ENCODE data around the gene TAGLN2. TPM values are rescaled to one million over a fixed set of nuclear protein-coding genes. Genes with fewer than 3 reads are reported as not detected.
"Not testable (repeated sequence)": the region's sequence is repeated elsewhere in the genome, so short reads cannot be mapped to it uniquely, and the experiment has no call there.

Gene TAGLN2
- total and polyA plus RNA-seq, 9 of the 15 experiments (the other 6 are each of a cell fraction or from before 2014, with no cell fraction given), result 192 to 683 (median 455) TPM

GRCh38 chr1:159899634-159900033 is 25.7 kb downstream of the TAGLN2 start:
- H3K4me3 ChIP-seq, ATAC-seq: not testable (repeated sequence)
- WGBS (ENCODE audit: insufficient coverage, low coverage, missing lambda C conversion rate), result 80% methylated on average over 8 of the region's 15 CpGs

More at GRCh38 chr1:159899634-159900033, 25.7 kb downstream of the TAGLN2 start:
- H3K4me2 ChIP-seq (ENCODE audit: insufficient read depth, low read length), result peak overlapping the region; percentile 34; the same call in 1 of the 2 replicates
- POLR2A ChIA-PET, result interaction anchor here (1.4 kb wide), 1 partner anchor 10 kb away, joined by 4 read pairs; no protein-coding TSS in a partner anchor
- in situ Hi-C loops (cut with MboI); CTCF ChIA-PET (ENCODE audit: low intra/inter-chr PET ratio); DNase-seq (ENCODE audit: extremely low read depth in 1 of 4, low spot score in 3 of 4); FAIRE-seq; H3K9me1 ChIP-seq (ENCODE audit: control insufficient read depth, insufficient read depth, low read length); H3K9me3 ChIP-seq (replicated peaks; ENCODE audit: control insufficient read depth, insufficient read depth, low read depth, low read length); H3K27me3 ChIP-seq (ENCODE audit: control insufficient read depth in 2 of 2, insufficient read depth in 2 of 2, low read length in 2 of 2); BruUV-seq (replicated peaks); H3K36me3 ChIP-seq (ENCODE audit: control insufficient read depth, insufficient read depth, low read length); H4K20me1 ChIP-seq (replicated peaks; ENCODE audit: control insufficient read depth, insufficient read depth, low read length); H3K79me2 ChIP-seq (ENCODE audit: control insufficient read depth, insufficient read depth, low read length): not testable (repeated sequence)
- intact Hi-C loops (cut with micrococcal nuclease), result loop anchor here (1.0 kb wide), 1 partner anchor 25 kb away; no protein-coding TSS in a partner anchor
- H2AFZ ChIP-seq (ENCODE audit: low read depth, low read length), result peak overlapping the region; percentile 63; the same call in 1 of the 2 replicates
- peaks cover 18 to 30% of the 10 kb centered on the region in 2 experiments for H3K4me1 ChIP-seq (replicated peaks in 1 of 2; ENCODE audit: control insufficient read depth in 2 of 2, insufficient read depth in 2 of 2, low read length in 2 of 2)
- TF ChIP-seq ZFX (CRISPR knock-in tag; IDR thresholded peaks at IDR 0.05) (0 out of 2 replicates have a peak, but pooled peaks have one; percentile 0), MLLT1 (IDR thresholded peaks at IDR 0.05) (peak in 1 of 2 experiments; percentile 76; a peak in 2 of 4 replicates)
- H3K9ac ChIP-seq (ENCODE audit: insufficient read depth in 1 of 2, low read depth in 2 of 2, low read length in 2 of 2), result peak overlapping the region in 1 of 2 experiments; percentile 88; a peak in 2 of 4 replicates
- H3K27ac ChIP-seq (ENCODE audit: extremely low read depth, low read depth, low read length), result peak overlapping the region; percentile 31; the same call in 1 of the 3 replicates
